PC-3 (cell line): ENCODE measurements around the gene CCDC71L.

Experiments
- CTCF ChIP-seq: fragments of 300-600 bp; sonication (generic); conservative IDR thresholded peaks from 2 replicates; pipeline ENCODE4 v1.5.1; 2017; ENCODE audit warnings: antibody characterized with exemption, low read depth, mild to moderate bottlenecking, low read length
- EZH2 ChIP-seq: fragments of 300-600 bp; sonication (generic); IDR thresholded peaks from one replicate; pipeline ENCODE4 v1.6.1; 2017; ENCODE audit warnings: antibody characterized with exemption, mild to moderate bottlenecking, low read length; ENCODE audit not compliant: unreplicated experiment

GRCh38 chr7:106630648-106631047 lies 30.3 kb downstream of the CCDC71L start:
- TF ChIP-seq CTCF: no peak
- no peak for TF ChIP-seq EZH2
